ENCODE results near the gene DMRTA2.

DMRTA2 gene

DNA sequence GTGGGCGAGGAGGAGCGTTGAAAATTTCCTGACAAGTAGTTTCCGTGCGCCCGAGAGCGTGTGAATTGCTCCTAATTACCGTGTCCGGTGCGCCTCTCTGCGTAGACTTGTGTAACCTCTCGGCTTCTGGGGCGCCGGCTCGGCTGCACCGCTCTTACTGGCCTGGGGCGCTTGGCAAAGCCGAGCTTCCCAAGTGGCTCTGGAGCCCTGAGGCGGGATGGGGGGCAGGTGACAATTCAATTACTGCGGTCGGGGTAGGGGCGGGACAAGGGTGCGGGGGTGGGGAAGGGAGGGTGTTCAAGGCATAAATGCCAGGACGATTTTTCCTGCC, 392 bp upstream of the DMRTA2 start:
- WGBS (ENCODE audit: extremely low coverage, insufficient coverage, insufficient read length) = no CpG with 5 or more reads among the region's 23 CpGs
- H3K4ac ChIP-seq (ENCODE audit: low read depth, low read length) = no peak overlapping the region
- H3K14ac ChIP-seq (ENCODE audit: low read length) = no peak overlapping the region
- H2AFZ ChIP-seq (ENCODE audit: insufficient read depth, low read length, poor library complexity) = no peak overlapping the region
- H2BK120ac ChIP-seq (ENCODE audit: insufficient read depth, low read length, poor library complexity) = no peak overlapping the region
- no peak overlapping the region for H4K8ac ChIP-seq (ENCODE audit: low read depth, low read length)
- no peak overlapping the region for H2BK12ac ChIP-seq (ENCODE audit: low read length)
- H3K27ac ChIP-seq (ENCODE audit: low read depth, low read length) = no peak overlapping the region
- H2BK5ac ChIP-seq (ENCODE audit: low read depth, low read length, poor library complexity) = no peak overlapping the region
- no peak overlapping the region for H4K12ac ChIP-seq (ENCODE audit: low read depth, low read length)
- H2AK5ac ChIP-seq (ENCODE audit: low read length) = no peak overlapping the region
- H3K79me2 ChIP-seq (ENCODE audit: control insufficient read depth, insufficient read depth, low read length, poor library complexity) = no peaks in the 10 kb centered on the region
- no peak overlapping the region for H4K91ac ChIP-seq (ENCODE audit: low read depth, low read length)
- H3K9ac ChIP-seq (ENCODE audit: low read length) = no peak overlapping the region
- DNase-seq = no peak
- H3K9me3 ChIP-seq (ENCODE audit: insufficient read depth, low read depth, low read length) = peaks cover 20% of the 10 kb centered on the region
- H3K27me3 ChIP-seq (ENCODE audit: insufficient read depth, low read length) = peaks cover 99% of the 10 kb centered on the region
- no peak overlapping the region for H3K4me3 ChIP-seq (ENCODE audit: low read depth, low read length)
- H3K18ac ChIP-seq (ENCODE audit: low read length) = no peak overlapping the region
- no peak overlapping the region for H3K23ac ChIP-seq (ENCODE audit: low read length)
- peak overlapping the region; percentile 71 for H3K4me2 ChIP-seq (ENCODE audit: low read length)
- peaks cover 17 to 20% of the 10 kb centered on the region in 2 experiments for H3K4me1 ChIP-seq (ENCODE audit: control insufficient read depth in 1 of 2, insufficient read depth in 2 of 2, low read length in 2 of 2)
- no peaks in the 10 kb centered on the region for H3K79me1 ChIP-seq (ENCODE audit: low read length)
- no peaks in the 10 kb centered on the region for H3K36me3 ChIP-seq (ENCODE audit: control insufficient read depth in 1 of 2, insufficient read depth in 2 of 2, low read length in 2 of 2)

DNA sequence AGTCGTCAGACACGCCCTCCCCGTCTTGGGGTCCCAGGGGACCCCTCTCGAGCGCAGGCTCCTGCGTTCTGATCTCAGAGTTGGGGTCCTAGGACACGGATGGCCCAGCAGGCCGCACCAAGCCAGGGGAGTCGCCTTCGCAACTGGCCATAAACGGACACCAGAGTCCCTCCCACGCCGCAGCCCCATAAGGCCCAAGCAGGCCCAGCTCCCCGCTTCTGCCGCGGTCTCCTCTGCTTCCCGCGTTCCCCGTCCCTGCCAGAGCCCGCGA, 633 bp downstream of the DMRTA2 start:
- no peaks in the 10 kb centered on the region for H3K79me1 ChIP-seq (ENCODE audit: low read length)
- peaks cover 96% of the 10 kb centered on the region for H3K27me3 ChIP-seq (ENCODE audit: insufficient read depth, low read length)
- H3K4me2 ChIP-seq (ENCODE audit: low read length) = peak overlapping the region; percentile 71
- no peak overlapping the region for H3K9ac ChIP-seq (ENCODE audit: low read length)
- peaks cover 21% of the 10 kb centered on the region for H3K9me3 ChIP-seq (ENCODE audit: insufficient read depth, low read depth, low read length)
- H2AFZ ChIP-seq (ENCODE audit: insufficient read depth, low read length, poor library complexity) = no peak overlapping the region
- no peak overlapping the region for H3K23ac ChIP-seq (ENCODE audit: low read length)
- no peak overlapping the region for H3K4ac ChIP-seq (ENCODE audit: low read depth, low read length)
- peaks cover 17 to 23% of the 10 kb centered on the region in 2 experiments for H3K4me1 ChIP-seq (ENCODE audit: control insufficient read depth in 1 of 2, insufficient read depth in 2 of 2, low read length in 2 of 2)
- H3K14ac ChIP-seq (ENCODE audit: low read length) = no peak overlapping the region
- no peak overlapping the region for H2AK5ac ChIP-seq (ENCODE audit: low read length)
- DNase-seq = no peak
- H3K18ac ChIP-seq (ENCODE audit: low read length) = no peak overlapping the region
- H4K12ac ChIP-seq (ENCODE audit: low read depth, low read length) = no peak overlapping the region
- no peak overlapping the region for H4K91ac ChIP-seq (ENCODE audit: low read depth, low read length)
- no peaks in the 10 kb centered on the region for H3K79me2 ChIP-seq (ENCODE audit: control insufficient read depth, insufficient read depth, low read length, poor library complexity)
- no peak overlapping the region for H4K8ac ChIP-seq (ENCODE audit: low read depth, low read length)
- H3K4me3 ChIP-seq (ENCODE audit: low read depth, low read length) = no peak overlapping the region
- WGBS (ENCODE audit: extremely low coverage, insufficient coverage, insufficient read length) = no CpG with 5 or more reads among the region's 21 CpGs
- no peaks in the 10 kb centered on the region for H3K36me3 ChIP-seq (ENCODE audit: control insufficient read depth in 1 of 2, insufficient read depth in 2 of 2, low read length in 2 of 2)
- no peak overlapping the region for H2BK12ac ChIP-seq (ENCODE audit: low read length)
- no peak overlapping the region for H3K27ac ChIP-seq (ENCODE audit: low read depth, low read length)
- H2BK120ac ChIP-seq (ENCODE audit: insufficient read depth, low read length, poor library complexity) = no peak overlapping the region
- no peak overlapping the region for H2BK5ac ChIP-seq (ENCODE audit: low read depth, low read length, poor library complexity)

GRCh38 chr1:50421768-50422674, 1.2 kb downstream of the DMRTA2 start:
- H2BK120ac ChIP-seq (ENCODE audit: insufficient read depth, low read length, poor library complexity) = no peak overlapping the region
- no peak overlapping the region for H2BK12ac ChIP-seq (ENCODE audit: low read length)
- H3K9ac ChIP-seq (ENCODE audit: low read length) = no peak overlapping the region
- peaks cover 21% of the 10 kb centered on the region for H3K9me3 ChIP-seq (ENCODE audit: insufficient read depth, low read depth, low read length)
- no peak overlapping the region for H4K8ac ChIP-seq (ENCODE audit: low read depth, low read length)
- no peak overlapping the region for H4K12ac ChIP-seq (ENCODE audit: low read depth, low read length)
- H3K36me3 ChIP-seq (ENCODE audit: control insufficient read depth in 1 of 2, insufficient read depth in 2 of 2, low read length in 2 of 2) = no peaks in the 10 kb centered on the region
- peaks cover 96% of the 10 kb centered on the region for H3K27me3 ChIP-seq (ENCODE audit: insufficient read depth, low read length)
- no peak overlapping the region for H3K27ac ChIP-seq (ENCODE audit: low read depth, low read length)
- H3K4me2 ChIP-seq (ENCODE audit: low read length) = peak overlapping the region; percentile 71
- H3K79me2 ChIP-seq (ENCODE audit: control insufficient read depth, insufficient read depth, low read length, poor library complexity) = no peaks in the 10 kb centered on the region
- no peak overlapping the region for H3K14ac ChIP-seq (ENCODE audit: low read length)
- no peak overlapping the region for H2BK5ac ChIP-seq (ENCODE audit: low read depth, low read length, poor library complexity)
- DNase-seq = no peak
- H4K91ac ChIP-seq (ENCODE audit: low read depth, low read length) = no peak overlapping the region
- H3K79me1 ChIP-seq (ENCODE audit: low read length) = no peaks in the 10 kb centered on the region
- no peak overlapping the region for H2AFZ ChIP-seq (ENCODE audit: insufficient read depth, low read length, poor library complexity)
- no peak overlapping the region for H3K18ac ChIP-seq (ENCODE audit: low read length)
- WGBS (ENCODE audit: extremely low coverage, insufficient coverage, insufficient read length) = no CpG with 5 or more reads among the region's 27 CpGs
- H3K4me1 ChIP-seq (ENCODE audit: control insufficient read depth in 1 of 2, insufficient read depth in 2 of 2, low read length in 2 of 2) = peaks cover 17 to 25% of the 10 kb centered on the region in 2 experiments
- H3K4me3 ChIP-seq (ENCODE audit: low read depth, low read length) = no peak overlapping the region
- no peak overlapping the region for H3K23ac ChIP-seq (ENCODE audit: low read length)
- no peak overlapping the region for H3K4ac ChIP-seq (ENCODE audit: low read depth, low read length)
- no peak overlapping the region for H2AK5ac ChIP-seq (ENCODE audit: low read length)

GRCh38 chr1:50421366-50421748, 1.9 kb downstream of the DMRTA2 start:
- no CpG with 5 or more reads among the region's 38 CpGs for WGBS (ENCODE audit: extremely low coverage, insufficient coverage, insufficient read length)
- H3K9ac ChIP-seq (ENCODE audit: low read length) = no peak overlapping the region

More at GRCh38 chr1:50421366-50421748, 1.9 kb downstream of the DMRTA2 start:
- Histone ChIP-seq H2BK120ac (ENCODE audit: insufficient read depth, low read length, poor library complexity) (no peak overlapping the region), H2AK5ac (ENCODE audit: low read length) (no peak overlapping the region), H3K36me3 (ENCODE audit: control insufficient read depth in 1 of 2, insufficient read depth in 2 of 2, low read length in 2 of 2) (no peaks in the 10 kb centered on the region), H3K79me1 (ENCODE audit: low read length) (no peaks in the 10 kb centered on the region), H2BK12ac (ENCODE audit: low read length) (no peak overlapping the region), H3K4ac (ENCODE audit: low read depth, low read length) (no peak overlapping the region), H2BK5ac (ENCODE audit: low read depth, low read length, poor library complexity) (no peak overlapping the region), H3K4me3 (ENCODE audit: low read depth, low read length) (peak overlapping the region; percentile 58), H3K9me3 (ENCODE audit: insufficient read depth, low read depth, low read length) (peaks cover 25% of the 10 kb centered on the region), H4K91ac (ENCODE audit: low read depth, low read length) (no peak overlapping the region), H3K18ac (ENCODE audit: low read length) (no peak overlapping the region), H2AFZ (ENCODE audit: insufficient read depth, low read length, poor library complexity) (no peak overlapping the region), H3K23ac (ENCODE audit: low read length) (no peak overlapping the region), H3K4me2 (ENCODE audit: low read length) (peak overlapping the region; percentile 60), H3K14ac (ENCODE audit: low read length) (no peak overlapping the region), H3K79me2 (ENCODE audit: control insufficient read depth, insufficient read depth, low read length, poor library complexity) (no peaks in the 10 kb centered on the region), H3K27ac (ENCODE audit: low read depth, low read length) (no peak overlapping the region), H3K27me3 (ENCODE audit: insufficient read depth, low read length) (peaks cover 96% of the 10 kb centered on the region), H3K4me1 (ENCODE audit: control insufficient read depth in 1 of 2, insufficient read depth in 2 of 2, low read length in 2 of 2) (peaks cover 17 to 25% of the 10 kb centered on the region in 2 experiments), H4K12ac (ENCODE audit: low read depth, low read length) (no peak overlapping the region), H4K8ac (ENCODE audit: low read depth, low read length) (no peak overlapping the region)
- no peak for DNase-seq
